Endothelial cell of umbilical vein (primary cell): ENCODE data around the gene CACNA2D3. TPM values are rescaled to one million over a fixed set of nuclear protein-coding genes. Genes with fewer than 3 reads are reported as not detected.

Source experiments
- BruUV-seq: library from RNA; stranded (reverse); fragments of 400-500 nt; replicated peaks from 2 replicates; lab custom pipeline; 2021; lab: Mats Ljungman, UMichigan
- CTCF ChIA-PET: fragments of 300-600, 350-600 bp; sonication (Branson Sonifier 250); formaldehyde crosslinking; loops from one replicate; lab custom pipeline; 2021; ENCODE audit warnings: antibody characterized with exemption, inconsistent platforms; lab: Charles Lee
- POLR2A ChIA-PET: fragments of 300-600, 350-600 bp; sonication (Branson Sonifier 250); formaldehyde crosslinking; loops from one replicate; lab custom pipeline; 2021; ENCODE audit warnings: antibody characterized with exemption, inconsistent platforms; lab: Charles Lee
- DNase-seq: peaks from one replicate; pipeline ENCODE4 v3.0.0-alpha.2; 2011; ENCODE audit warnings: low read depth, low spot score
- FAIRE-seq: peaks from 2 replicates; lab custom pipeline; 2011; peaks lifted over from hg19 to GRCh38; lab: Jason Lieb, UNC
- H2AFZ ChIP-seq: 2 replicates; pipeline ENCODE4 v1.6.0; 2012; ENCODE audit warnings: low read depth, low read length, control low read depth, inconsistent platforms
- H3K27ac ChIP-seq: 2 replicates; pipeline ENCODE4 v1.5.1; 2011; ENCODE audit warnings: low read depth, mild to moderate bottlenecking, control low read depth, low read length, moderate library complexity; ENCODE audit not compliant: insufficient read depth
- H3K27me3 ChIP-seq, 2 experiments: 2 replicates each; pipeline versions ENCODE4 v1.6.0 to v1.6.1; 2011; ENCODE audit warnings: low read length in 2 of 2, mixed read lengths in 1 of 2; ENCODE audit not compliant: control insufficient read depth in 2 of 2, insufficient read depth in 2 of 2
- H3K36me3 ChIP-seq, 2 experiments: 2 replicates in 1 of 2; 3 replicates in 1 of 2; pipeline ENCODE4 v1.5.1; 2011; ENCODE audit warnings: low read length in 2 of 2, mild to moderate bottlenecking in 1 of 2, moderate library complexity in 1 of 2; ENCODE audit not compliant: control insufficient read depth in 2 of 2, insufficient read depth in 2 of 2; ENCODE audit errors: extremely low read depth in 1 of 2
- H3K4me1 ChIP-seq: 3 replicates; pipeline ENCODE4 v1.5.1; 2011; ENCODE audit warnings: mild to moderate bottlenecking, low read length; ENCODE audit not compliant: control insufficient read depth, insufficient read depth; ENCODE audit errors: extremely low read depth
- H3K4me2 ChIP-seq: 2 replicates; pipeline ENCODE4 v1.6.1; 2011; ENCODE audit warnings: low read length, control low read depth, mixed read lengths; ENCODE audit not compliant: insufficient read depth
- H3K4me3 ChIP-seq, 3 experiments: fragments of 200-600 bp in 1 of 3; sonication (generic), shearing (Covaris generic) in 1 of 3; replicated peaks in 1 of 3; 2 replicates each; pipeline ENCODE4 v1.5.1; 2011 to 2016; ENCODE audit warnings: control low read depth in 3 of 3, low read length in 3 of 3, mild to moderate bottlenecking in 2 of 3, inconsistent platforms in 1 of 3, low read depth in 1 of 3, moderate library complexity in 1 of 3; ENCODE audit not compliant: insufficient read depth in 1 of 3
- H3K79me2 ChIP-seq: 2 replicates; pipeline ENCODE4 v1.6.0; 2012; ENCODE audit warnings: low read length, inconsistent platforms; ENCODE audit not compliant: control insufficient read depth, insufficient read depth
- H3K9ac ChIP-seq: replicated peaks from 2 replicates; pipeline ENCODE3; 2011; ENCODE audit warnings: low read length, control low read depth; ENCODE audit not compliant: insufficient read depth; ENCODE audit errors: extremely low read depth
- H3K9me1 ChIP-seq: replicated peaks from 3 replicates; pipeline ENCODE4 v1.6.0; 2011; ENCODE audit warnings: mild to moderate bottlenecking, low read length; ENCODE audit not compliant: control insufficient read depth, insufficient read depth; ENCODE audit errors: extremely low read depth
- H3K9me3 ChIP-seq: replicated peaks from 2 replicates; pipeline ENCODE4 v1.5.1; 2012; ENCODE audit warnings: low read length, inconsistent platforms; ENCODE audit not compliant: control insufficient read depth, insufficient read depth
- H4K20me1 ChIP-seq: replicated peaks from 2 replicates; pipeline ENCODE3; 2011; ENCODE audit warnings: mild to moderate bottlenecking, low read length; ENCODE audit not compliant: control insufficient read depth, insufficient read depth; ENCODE audit errors: extremely low read depth
- CTCF ChIP-seq, 2 donors: IDR thresholded peaks; 1 replicate in 1 of 2; 2 replicates in 1 of 2; pipeline ENCODE4 v1.5.1; 2011; ENCODE audit warnings: low read length in 2 of 2, mild to moderate bottlenecking in 2 of 2, moderate library complexity in 2 of 2, control low read depth in 1 of 2, inconsistent platforms in 1 of 2, low read depth in 1 of 2; ENCODE audit not compliant: insufficient read depth in 1 of 2; ENCODE audit errors: extremely low read depth in 1 of 2
- EZH2 ChIP-seq: IDR thresholded peaks from 2 replicates; pipeline ENCODE4 v1.6.1; 2012; ENCODE audit warnings: borderline replicate concordance, low read depth, mild to moderate bottlenecking, moderate library complexity, low read length, inconsistent platforms; ENCODE audit not compliant: severe bottlenecking
- FOS ChIP-seq: IDR thresholded peaks from 2 replicates; pipeline ENCODE4 v1.6.1; 2011; ENCODE audit warnings: mild to moderate bottlenecking, low read length, moderate library complexity, borderline replicate concordance; ENCODE audit not compliant: insufficient read depth
- GATA2 ChIP-seq: IDR thresholded peaks from 2 replicates; pipeline ENCODE4 v1.7.0; 2011; ENCODE audit warnings: low read depth, mild to moderate bottlenecking, moderate library complexity, mixed read lengths, low read length; ENCODE audit not compliant: insufficient read length, insufficient read depth
- JUN ChIP-seq: IDR thresholded peaks from 2 replicates; pipeline ENCODE4 v1.6.1; 2011; ENCODE audit warnings: borderline replicate concordance, low read depth; ENCODE audit not compliant: insufficient read length, insufficient read depth
- MYC ChIP-seq: IDR thresholded peaks from one replicate; pipeline ENCODE4 v1.6.1; 2011; ENCODE audit warnings: mild to moderate bottlenecking, low read depth, low read length
- POLR2A ChIP-seq: IDR thresholded peaks from 2 replicates; pipeline ENCODE4 v1.6.1; 2012; ENCODE audit warnings: low read depth, mild to moderate bottlenecking, control low read depth, low read length
- POLR2AphosphoS5 ChIP-seq: IDR thresholded peaks from 2 replicates; pipeline ENCODE4 v1.6.1; 2012; ENCODE audit warnings: low read depth, mild to moderate bottlenecking, control low read depth, low read length, moderate library complexity; ENCODE audit not compliant: insufficient read depth
- dilution Hi-C: fragments of 300-500 bp; cut with MboI; formaldehyde crosslinking; loops from one replicate; pipeline ENCODE4 v1.15.0; 2019; ENCODE audit warnings: low sequenced_read_pairs; ENCODE audit not compliant: extremely low pct_ligation_motif_present
- intact Hi-C: fragments of 100-400 bp; cut with micrococcal nuclease; formaldehyde crosslinking; loops from one replicate; pipeline ENCODE4 v1.10.0; 2022
- polyA plus RNA-seq, 4 experiments: library from polyadenylated mRNA; depleted of rRNA in 3 of 4; stranded (reverse) in 3 of 4; unstranded in 1 of 4; fragments of >200 nt; gene quantifications; 2 replicates each; pipeline versions ENCODE4 v1.2.1 to v1.2.3, GENCODE V29; 2011 to 2012; ENCODE audit warnings: missing spikeins in 1 of 4
- total RNA-seq: library from RNA; stranded (reverse); gene quantifications from 2 replicates; pipeline ENCODE4 v1.2.3, GENCODE V29; 2021
- TF ChIP-seq, protein P1 (sequence below): IDR thresholded peaks from 2 replicates; pipeline ENCODE4 v1.6.1; 2011; ENCODE audit not compliant: insufficient read depth, insufficient read length

The CACNA2D3 gene
- total and polyA plus RNA-seq, 2 donors (not counting 3 experiments of a cell fraction or from before 2014, with no cell fraction given) = not detected

GRCh38 chr3:54731732-54732445 lies 609.5 kb downstream of the CACNA2D3 start:
- TF ChIP-seq POLR2AphosphoS5 (no peak), GATA2 (no peak), MYC (no peak), CTCF (IDR thresholded peaks at IDR 0.05; ENCODE audit: extremely low read depth in 1 of 2, insufficient read depth in 1 of 2, low read depth in 1 of 2, low read length in 2 of 2) (no peak), POLR2A (no peak), FOS (no peak), EZH2 (no peak), JUN (no peak)
- TF ChIP-seq, protein P1, sequence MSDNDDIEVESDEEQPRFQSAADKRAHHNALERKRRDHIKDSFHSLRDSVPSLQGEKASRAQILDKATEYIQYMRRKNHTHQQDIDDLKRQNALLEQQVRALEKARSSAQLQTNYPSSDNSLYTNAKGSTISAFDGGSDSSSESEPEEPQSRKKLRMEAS = no peak
- Histone ChIP-seq H3K36me3 (no peaks in the 10 kb centered on the region), H2AFZ (no peak overlapping the region), H3K4me1 (no peaks in the 10 kb centered on the region), H3K4me3 (no peak overlapping the region), H3K27me3 (no peaks in the 10 kb centered on the region), H3K27ac (no peak overlapping the region), H3K9me1 (no peaks in the 10 kb centered on the region), H3K79me2 (no peaks in the 10 kb centered on the region), H3K9ac (no peak overlapping the region), H3K4me2 (no peak overlapping the region), H4K20me1 (no peaks in the 10 kb centered on the region), H3K9me3 (no peaks in the 10 kb centered on the region)
- FAIRE-seq = no peak
- POLR2A ChIA-PET = no interaction called here
- intact Hi-C loops = no loop called here
- dilution Hi-C loops = no loop called here
- no TSS peak for BruUV-seq
- CTCF ChIA-PET = no interaction called here
- DNase-seq = no peak
